Measurements from ENCODE around the gene KCNG2. TPM values are rescaled to one million over a fixed set of nuclear protein-coding genes. Genes with fewer than 3 reads are reported as not detected.

Gene KCNG2
- total RNA-seq, 1 experiment from 2014 or later: not detected

DNA sequence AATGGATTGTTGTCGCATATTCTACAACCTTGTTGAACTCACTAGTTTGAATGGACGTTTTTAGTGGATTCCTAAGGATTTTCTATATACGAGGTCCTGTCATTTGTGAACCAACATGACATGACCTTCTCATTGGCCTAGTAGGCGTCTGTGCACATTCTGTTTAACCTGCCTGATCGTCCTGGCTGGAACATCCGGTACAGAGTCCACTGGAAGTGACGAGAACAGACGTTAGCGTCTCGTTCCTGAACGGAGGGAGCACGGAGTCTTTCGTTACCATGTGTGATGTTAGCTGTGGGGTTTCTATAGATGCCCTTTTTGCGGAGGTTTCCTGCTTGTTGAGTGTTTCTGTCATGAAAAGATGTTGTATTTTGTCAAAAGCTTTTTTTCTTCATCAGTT, 91.8 kb downstream of the KCNG2 start:
- POLR2A ChIA-PET: no interaction called here
- Mint-ChIP-seq H3K27ac (ENCODE audit: unreplicated experiment) (no peak overlapping the region), H3K4me3 (ENCODE audit: unreplicated experiment) (no peak overlapping the region), H3K9me3 (ENCODE audit: unreplicated experiment) (peaks cover 18% of the 10 kb centered on the region), H3K36me3 (ENCODE audit: insufficient read depth, unreplicated experiment) (no peaks in the 10 kb centered on the region), H3K27me3 (ENCODE audit: insufficient read depth, unreplicated experiment) (no peaks in the 10 kb centered on the region), H3K4me1 (ENCODE audit: low read depth, unreplicated experiment) (no peaks in the 10 kb centered on the region)
- no peak for DNase-seq
- no peak overlapping the region for H3K4me3 ChIP-seq (ENCODE audit: low read depth, low read length)
- no peaks in the 10 kb centered on the region for H3K9me3 ChIP-seq
- H3K27me3 ChIP-seq (replicated peaks; ENCODE audit: control insufficient read depth, insufficient read depth, low read length): no peaks in the 10 kb centered on the region
- no peaks in the 10 kb centered on the region for H3K4me1 ChIP-seq
- CTCF ChIA-PET: no interaction called here
- BruUV-seq (replicated peaks): no TSS peak
- TF ChIP-seq, protein P1, sequence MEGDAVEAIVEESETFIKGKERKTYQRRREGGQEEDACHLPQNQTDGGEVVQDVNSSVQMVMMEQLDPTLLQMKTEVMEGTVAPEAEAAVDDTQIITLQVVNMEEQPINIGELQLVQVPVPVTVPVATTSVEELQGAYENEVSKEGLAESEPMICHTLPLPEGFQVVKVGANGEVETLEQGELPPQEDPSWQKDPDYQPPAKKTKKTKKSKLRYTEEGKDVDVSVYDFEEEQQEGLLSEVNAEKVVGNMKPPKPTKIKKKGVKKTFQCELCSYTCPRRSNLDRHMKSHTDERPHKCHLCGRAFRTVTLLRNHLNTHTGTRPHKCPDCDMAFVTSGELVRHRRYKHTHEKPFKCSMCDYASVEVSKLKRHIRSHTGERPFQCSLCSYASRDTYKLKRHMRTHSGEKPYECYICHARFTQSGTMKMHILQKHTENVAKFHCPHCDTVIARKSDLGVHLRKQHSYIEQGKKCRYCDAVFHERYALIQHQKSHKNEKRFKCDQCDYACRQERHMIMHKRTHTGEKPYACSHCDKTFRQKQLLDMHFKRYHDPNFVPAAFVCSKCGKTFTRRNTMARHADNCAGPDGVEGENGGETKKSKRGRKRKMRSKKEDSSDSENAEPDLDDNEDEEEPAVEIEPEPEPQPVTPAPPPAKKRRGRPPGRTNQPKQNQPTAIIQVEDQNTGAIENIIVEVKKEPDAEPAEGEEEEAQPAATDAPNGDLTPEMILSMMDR (IDR thresholded peaks at IDR 0.05; ENCODE audit: insufficient read depth in 1 of 2, low read depth in 1 of 2, low read length in 1 of 2, severe bottlenecking in 1 of 2, unreplicated experiment in 1 of 2): no peak
- intact Hi-C loops (cut with micrococcal nuclease; ENCODE audit: unreplicated experiment): no loop called here
- H3K36me3 ChIP-seq (ENCODE audit: control insufficient read depth, insufficient read depth, low read length): no peaks in the 10 kb centered on the region

- Mint-ChIP-seq H3K36me3 (ENCODE audit: insufficient read depth, unreplicated experiment) (peaks cover 5% of the 10 kb centered on the region), H3K9me3 (ENCODE audit: unreplicated experiment) (peaks cover 29% of the 10 kb centered on the region), H3K27me3 (ENCODE audit: insufficient read depth, unreplicated experiment) (no peaks in the 10 kb centered on the region), H3K27ac (ENCODE audit: unreplicated experiment) (no peak overlapping the region), H3K4me1 (ENCODE audit: low read depth, unreplicated experiment) (no peaks in the 10 kb centered on the region), H3K4me3 (ENCODE audit: unreplicated experiment) (no peak overlapping the region)
- Histone ChIP-seq H3K27me3 (replicated peaks; ENCODE audit: control insufficient read depth, insufficient read depth, low read length) (no peaks in the 10 kb centered on the region), H3K4me3 (ENCODE audit: low read depth, low read length) (no peak overlapping the region), H3K36me3 (ENCODE audit: control insufficient read depth, insufficient read depth, low read length) (no peaks in the 10 kb centered on the region), H3K9me3 (no peaks in the 10 kb centered on the region), H3K4me1 (no peaks in the 10 kb centered on the region)
- DNase-seq: no peak
- ChIA-PET POLR2A (no interaction called here), CTCF (no interaction called here)
- BruUV-seq (replicated peaks): no TSS peak
- TF ChIP-seq, protein P1 (IDR thresholded peaks at IDR 0.05; ENCODE audit: insufficient read depth in 1 of 2, low read depth in 1 of 2, low read length in 1 of 2, severe bottlenecking in 1 of 2, unreplicated experiment in 1 of 2): no peak
- intact Hi-C loops (cut with micrococcal nuclease; ENCODE audit: unreplicated experiment): no loop called here
These were observed 92.9 kb downstream of the KCNG2 start for GRCh38 chr18:79890674-79891073.

DNA sequence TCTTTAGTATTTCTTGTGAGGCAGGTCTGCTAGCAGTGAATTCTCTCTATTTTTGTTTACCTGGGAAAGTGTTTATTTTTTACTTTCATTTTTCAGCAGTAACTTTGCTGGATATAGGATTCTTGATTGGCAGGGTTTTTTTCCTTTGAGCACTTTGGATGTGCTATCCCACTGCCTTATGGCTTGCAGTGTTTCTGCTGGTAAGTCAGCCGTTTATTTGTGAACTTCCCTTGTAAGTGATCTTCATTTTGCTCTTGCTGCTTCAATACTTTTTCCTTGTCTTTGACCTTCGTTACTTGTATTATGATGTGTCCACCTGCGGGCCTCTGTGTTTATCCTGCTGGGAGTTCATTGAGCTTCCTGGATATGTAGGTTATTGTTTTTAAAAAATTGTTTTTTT, 99.0 kb downstream of the KCNG2 start:
- DNase-seq: no peak
- ChIA-PET POLR2A (no interaction called here), CTCF (no interaction called here)
- no peaks in the 10 kb centered on the region for H3K9me3 ChIP-seq
- TF ChIP-seq, protein P1 (IDR thresholded peaks at IDR 0.05; ENCODE audit: insufficient read depth in 1 of 2, low read depth in 1 of 2, low read length in 1 of 2, severe bottlenecking in 1 of 2, unreplicated experiment in 1 of 2): no peak
- H3K4me3 ChIP-seq (ENCODE audit: low read depth, low read length): no peak overlapping the region
- no TSS peak for BruUV-seq (replicated peaks)
- Mint-ChIP-seq H3K27ac (ENCODE audit: unreplicated experiment) (no peak overlapping the region), H3K36me3 (ENCODE audit: insufficient read depth, unreplicated experiment) (peaks cover 15% of the 10 kb centered on the region), H3K4me3 (ENCODE audit: unreplicated experiment) (no peak overlapping the region), H3K9me3 (ENCODE audit: unreplicated experiment) (peaks cover 43% of the 10 kb centered on the region), H3K4me1 (ENCODE audit: low read depth, unreplicated experiment) (no peaks in the 10 kb centered on the region), H3K27me3 (ENCODE audit: insufficient read depth, unreplicated experiment) (no peaks in the 10 kb centered on the region)
- no peaks in the 10 kb centered on the region for H3K4me1 ChIP-seq
- H3K27me3 ChIP-seq (replicated peaks; ENCODE audit: control insufficient read depth, insufficient read depth, low read length): no peaks in the 10 kb centered on the region
- H3K36me3 ChIP-seq (ENCODE audit: control insufficient read depth, insufficient read depth, low read length): no peaks in the 10 kb centered on the region
- intact Hi-C loops (cut with micrococcal nuclease; ENCODE audit: unreplicated experiment): no loop called here
